ENCODE measurements around the gene PBRM1. TPM values are rescaled to one million over a fixed set of nuclear protein-coding genes. Genes with fewer than 3 reads are reported as not detected.
A peak's percentile ranks its signal among the peaks of the same experiment; 100 is the strongest.

PBRM1 gene
- total RNA-seq, 1 experiment from 2014 or later: 42.8 TPM

GRCh38 chr3:52531860-52532516, 153.7 kb downstream of the PBRM1 start:
- CTCF ChIA-PET: no interaction called here
- intact Hi-C loops (cut with micrococcal nuclease; ENCODE audit: unreplicated experiment): no loop called here
- TSS peak; percentile 69 for BruUV-seq (replicated peaks)
- H3K4me2 ChIP-seq: peak overlapping the region; percentile 91
- H3F3A ChIP-seq (ENCODE audit: insufficient read depth, low read depth): peaks cover 13% of the 10 kb centered on the region; the same call in 1 of the 2 replicates
- peaks cover 10% of the 10 kb centered on the region for H3K4me1 ChIP-seq (replicated peaks; ENCODE audit: insufficient read depth)
- POLR2A ChIA-PET (ENCODE audit: unreplicated experiment): no interaction called here
- peaks cover under 1% of the 10 kb centered on the region; the same call in 1 of the 2 replicates for H4K20me1 ChIP-seq (ENCODE audit: insufficient read depth)
- H2AFZ ChIP-seq: no peak overlapping the region
- no peaks in the 10 kb centered on the region for H3K9me3 ChIP-seq (ENCODE audit: insufficient read depth, low read depth)
- DNase-seq: no peak
- no peaks in the 10 kb centered on the region for H3K27me3 ChIP-seq (ENCODE audit: insufficient read depth, low read depth)
- peaks cover 14% of the 10 kb centered on the region for H3K79me2 ChIP-seq (ENCODE audit: low read depth)
- H3K36me3 ChIP-seq (ENCODE audit: low read depth): no peaks in the 10 kb centered on the region
- no peaks in the 10 kb centered on the region for H3K9me2 ChIP-seq (ENCODE audit: insufficient read depth)
- TF ChIP-seq, protein P1, sequence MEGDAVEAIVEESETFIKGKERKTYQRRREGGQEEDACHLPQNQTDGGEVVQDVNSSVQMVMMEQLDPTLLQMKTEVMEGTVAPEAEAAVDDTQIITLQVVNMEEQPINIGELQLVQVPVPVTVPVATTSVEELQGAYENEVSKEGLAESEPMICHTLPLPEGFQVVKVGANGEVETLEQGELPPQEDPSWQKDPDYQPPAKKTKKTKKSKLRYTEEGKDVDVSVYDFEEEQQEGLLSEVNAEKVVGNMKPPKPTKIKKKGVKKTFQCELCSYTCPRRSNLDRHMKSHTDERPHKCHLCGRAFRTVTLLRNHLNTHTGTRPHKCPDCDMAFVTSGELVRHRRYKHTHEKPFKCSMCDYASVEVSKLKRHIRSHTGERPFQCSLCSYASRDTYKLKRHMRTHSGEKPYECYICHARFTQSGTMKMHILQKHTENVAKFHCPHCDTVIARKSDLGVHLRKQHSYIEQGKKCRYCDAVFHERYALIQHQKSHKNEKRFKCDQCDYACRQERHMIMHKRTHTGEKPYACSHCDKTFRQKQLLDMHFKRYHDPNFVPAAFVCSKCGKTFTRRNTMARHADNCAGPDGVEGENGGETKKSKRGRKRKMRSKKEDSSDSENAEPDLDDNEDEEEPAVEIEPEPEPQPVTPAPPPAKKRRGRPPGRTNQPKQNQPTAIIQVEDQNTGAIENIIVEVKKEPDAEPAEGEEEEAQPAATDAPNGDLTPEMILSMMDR (conservative IDR thresholded peaks at IDR 0.05): no peak
- TF ChIP-seq EZH2 (IDR thresholded peaks at IDR 0.05; ENCODE audit: low read depth): no peak
- no peak overlapping the region for H3K27ac ChIP-seq
- H3K4me3 ChIP-seq: peak overlapping the region; percentile 63

DNA sequence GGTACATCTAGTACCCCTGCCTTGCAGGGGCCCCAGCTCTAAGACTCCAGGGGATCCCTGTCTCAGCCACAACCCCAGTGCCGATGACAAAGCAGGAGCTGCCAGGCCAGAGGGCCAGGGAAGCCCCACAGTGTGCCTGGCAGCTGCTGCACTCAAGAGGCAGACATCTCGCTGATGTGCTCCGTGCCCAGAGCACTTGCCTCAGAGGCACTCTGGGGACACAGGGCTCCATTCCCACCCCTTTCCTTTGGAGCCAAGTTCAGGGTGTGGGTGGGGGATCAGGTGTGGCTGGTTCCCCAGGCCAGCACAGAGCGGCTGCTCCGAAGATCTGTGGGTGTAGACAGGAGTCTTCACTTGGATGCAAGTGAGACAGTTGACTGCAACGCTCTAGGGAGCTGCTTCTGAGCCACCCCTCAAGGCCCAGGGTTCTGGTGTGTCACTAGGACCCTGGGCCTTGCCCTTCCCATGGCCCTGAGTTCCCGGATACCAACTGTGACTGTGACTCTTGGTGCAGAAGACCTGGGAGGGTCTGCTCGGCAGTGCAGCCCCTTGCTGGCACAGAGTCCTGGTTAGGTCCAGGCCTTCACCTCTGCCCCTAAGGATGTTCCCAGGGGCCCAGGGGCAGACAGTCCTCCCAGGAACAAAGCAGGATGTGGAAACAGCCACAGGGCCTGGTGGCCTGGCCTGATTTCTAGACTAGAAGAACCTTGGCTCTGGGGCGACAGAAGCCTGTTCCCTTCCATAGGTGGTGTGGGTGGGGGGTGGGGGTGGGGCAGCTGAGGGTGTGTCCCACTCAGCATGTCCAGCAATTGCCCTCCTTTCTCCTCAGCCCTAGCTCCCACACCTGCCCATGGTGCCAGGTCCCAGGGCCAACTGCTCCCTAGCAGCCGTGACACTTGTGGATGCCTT, 154.5 kb downstream of the PBRM1 start:
- DNase-seq: no peak
- POLR2A ChIA-PET (ENCODE audit: unreplicated experiment): no interaction called here
- no peaks in the 10 kb centered on the region for H3K27me3 ChIP-seq (ENCODE audit: insufficient read depth, low read depth)
- H3K36me3 ChIP-seq (ENCODE audit: low read depth): no peaks in the 10 kb centered on the region
- no TSS peak for BruUV-seq (replicated peaks)
- H3K9me2 ChIP-seq (ENCODE audit: insufficient read depth): no peaks in the 10 kb centered on the region
- H3K27ac ChIP-seq: no peak overlapping the region
- H3K9me3 ChIP-seq (ENCODE audit: insufficient read depth, low read depth): no peaks in the 10 kb centered on the region
- peaks cover 13% of the 10 kb centered on the region; the same call in 1 of the 2 replicates for H3F3A ChIP-seq (ENCODE audit: insufficient read depth, low read depth)
- CTCF ChIA-PET: no interaction called here
- H3K4me1 ChIP-seq (replicated peaks; ENCODE audit: insufficient read depth): peaks cover 15% of the 10 kb centered on the region
- intact Hi-C loops (cut with micrococcal nuclease; ENCODE audit: unreplicated experiment): no loop called here
- no peak overlapping the region for H2AFZ ChIP-seq
- 0 out of 2 replicates have a peak, but pooled peaks cover 11% of the 10 kb centered on the region for H3K79me2 ChIP-seq (ENCODE audit: low read depth)
- no peak overlapping the region for H3K4me3 ChIP-seq
- H3K4me2 ChIP-seq: 0 out of 2 replicates have a peak overlapping the region, but pooled peaks have one; percentile 91
- TF ChIP-seq, protein P1 (conservative IDR thresholded peaks at IDR 0.05): no peak
- no peak for TF ChIP-seq EZH2 (IDR thresholded peaks at IDR 0.05; ENCODE audit: low read depth)
- no peaks in the 10 kb centered on the region for H4K20me1 ChIP-seq (ENCODE audit: insufficient read depth)

- Histone ChIP-seq H3K4me3 (no peak overlapping the region), H3K36me3 (ENCODE audit: low read depth) (no peaks in the 10 kb centered on the region), H3K27me3 (ENCODE audit: insufficient read depth, low read depth) (no peaks in the 10 kb centered on the region), H2AFZ (no peak overlapping the region), H4K20me1 (ENCODE audit: insufficient read depth) (no peaks in the 10 kb centered on the region), H3F3A (ENCODE audit: insufficient read depth, low read depth) (peaks cover 7% of the 10 kb centered on the region; the same call in 1 of the 2 replicates), H3K9me3 (ENCODE audit: insufficient read depth, low read depth) (no peaks in the 10 kb centered on the region), H3K4me2 (no peak overlapping the region), H3K79me2 (ENCODE audit: low read depth) (0 out of 2 replicates have a peak, but pooled peaks cover 11% of the 10 kb centered on the region), H3K9me2 (ENCODE audit: insufficient read depth) (no peaks in the 10 kb centered on the region), H3K4me1 (replicated peaks; ENCODE audit: insufficient read depth) (peaks cover 15% of the 10 kb centered on the region), H3K27ac (no peak overlapping the region)
- no TSS peak for BruUV-seq (replicated peaks)
- ChIA-PET POLR2A (ENCODE audit: unreplicated experiment) (no interaction called here), CTCF (no interaction called here)
- DNase-seq: no peak
- TF ChIP-seq EZH2 (IDR thresholded peaks at IDR 0.05; ENCODE audit: low read depth): no peak
- TF ChIP-seq, protein P1 (conservative IDR thresholded peaks at IDR 0.05): no peak
- intact Hi-C loops (cut with micrococcal nuclease; ENCODE audit: unreplicated experiment): no loop called here
These were observed 156.1 kb downstream of the PBRM1 start for GRCh38 chr3:52529376-52530333.
